ENCODE measurements around the gene MTA1. TPM values are rescaled to one million over a fixed set of nuclear protein-coding genes. Genes with fewer than 3 reads are reported as not detected.

MTA1 gene
- total and polyA plus RNA-seq, 12 donors, result 11.8 to 270 (median 59.5) TPM

DNA sequence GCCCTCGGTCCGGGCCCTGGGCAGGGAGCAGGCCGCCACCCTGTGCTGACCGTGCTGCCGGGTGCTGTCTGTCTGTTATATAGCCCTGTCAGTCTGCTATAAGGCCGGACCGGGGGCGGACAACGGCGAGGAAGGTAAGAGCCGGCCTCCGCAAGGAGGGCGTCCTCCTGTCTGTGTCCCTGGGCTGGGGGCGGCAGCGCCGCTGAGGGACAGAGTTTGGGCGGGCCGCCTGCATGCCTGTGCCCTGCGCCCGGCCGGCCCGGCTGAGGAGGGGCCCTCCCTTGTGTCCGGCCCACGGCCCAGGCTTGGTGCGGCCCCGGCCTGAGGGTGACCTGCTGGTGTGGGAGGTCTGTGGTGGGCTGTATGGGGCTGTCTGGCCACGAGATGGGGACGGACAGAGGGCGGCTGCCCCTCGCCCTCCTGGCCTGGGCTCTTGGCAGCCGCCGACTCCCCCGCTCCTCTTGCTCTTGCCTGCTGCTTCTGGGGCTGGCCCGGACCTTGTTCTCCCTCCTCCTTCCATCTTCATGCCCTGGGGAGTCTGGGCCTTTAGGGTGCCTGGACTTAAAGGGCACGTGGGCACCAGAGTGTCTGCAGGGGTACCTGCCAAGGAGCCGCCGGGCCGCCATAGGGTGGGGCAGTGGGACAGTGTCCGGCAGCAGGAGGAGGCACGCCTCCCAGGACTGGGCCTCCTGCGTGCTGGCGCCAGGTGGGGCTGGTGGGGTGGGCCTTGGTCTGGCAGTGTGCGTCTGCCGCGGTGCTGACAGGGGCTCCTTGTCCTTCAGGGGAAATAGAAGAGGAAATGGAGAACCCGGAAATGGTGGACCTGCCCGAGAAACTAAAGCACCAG is 29.9 kb downstream of the MTA1 start:
- no peak overlapping the region for H3K4me3 ChIP-seq
- peaks cover 0 to 7% of the 10 kb centered on the region in 2 donors for H3K4me1 ChIP-seq (replicated peaks in 1 of 2)
- peaks cover 0 to 25% of the 10 kb centered on the region in 2 donors for H3K36me3 ChIP-seq (replicated peaks in 1 of 2)
- intact Hi-C loops (cut with DNase I), result loop anchor here in 1 of 2 donors (5.0 kb wide), 1 partner anchor 38 kb away; the partner anchor contains the start of gene CRIP1
- WGBS, 4 donors, result 84 to 93% (median 90%) methylated on average over 14 to 47 of the region's 47 CpGs
- H3K9me3 ChIP-seq (replicated peaks in 1 of 3), result no peaks in the 10 kb centered on the region
- no peak for TF ChIP-seq POLR2A (IDR thresholded peaks at IDR 0.05)
- TF ChIP-seq, protein P1, sequence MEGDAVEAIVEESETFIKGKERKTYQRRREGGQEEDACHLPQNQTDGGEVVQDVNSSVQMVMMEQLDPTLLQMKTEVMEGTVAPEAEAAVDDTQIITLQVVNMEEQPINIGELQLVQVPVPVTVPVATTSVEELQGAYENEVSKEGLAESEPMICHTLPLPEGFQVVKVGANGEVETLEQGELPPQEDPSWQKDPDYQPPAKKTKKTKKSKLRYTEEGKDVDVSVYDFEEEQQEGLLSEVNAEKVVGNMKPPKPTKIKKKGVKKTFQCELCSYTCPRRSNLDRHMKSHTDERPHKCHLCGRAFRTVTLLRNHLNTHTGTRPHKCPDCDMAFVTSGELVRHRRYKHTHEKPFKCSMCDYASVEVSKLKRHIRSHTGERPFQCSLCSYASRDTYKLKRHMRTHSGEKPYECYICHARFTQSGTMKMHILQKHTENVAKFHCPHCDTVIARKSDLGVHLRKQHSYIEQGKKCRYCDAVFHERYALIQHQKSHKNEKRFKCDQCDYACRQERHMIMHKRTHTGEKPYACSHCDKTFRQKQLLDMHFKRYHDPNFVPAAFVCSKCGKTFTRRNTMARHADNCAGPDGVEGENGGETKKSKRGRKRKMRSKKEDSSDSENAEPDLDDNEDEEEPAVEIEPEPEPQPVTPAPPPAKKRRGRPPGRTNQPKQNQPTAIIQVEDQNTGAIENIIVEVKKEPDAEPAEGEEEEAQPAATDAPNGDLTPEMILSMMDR (IDR thresholded peaks at IDR 0.05), result no peak
- no peak for DNase-seq
- no peak overlapping the region for H3K27ac ChIP-seq
- H3K27me3 ChIP-seq, result no peaks in the 10 kb centered on the region

GRCh38 chr14:105450123-105450505 is 30.5 kb downstream of the MTA1 start:
- intact Hi-C loops (cut with DNase I), result no loop called here
- H3K4me1 ChIP-seq (replicated peaks in 1 of 2), result peaks cover 0 to 7% of the 10 kb centered on the region in 2 donors
- peaks cover 0 to 31% of the 10 kb centered on the region in 2 donors for H3K36me3 ChIP-seq (replicated peaks in 1 of 2)
- H3K27me3 ChIP-seq, result no peaks in the 10 kb centered on the region
- DNase-seq, result no peak
- 89 to 96% (median 89%) methylated on average over 17 to 22 of the region's 22 CpGs for WGBS, 4 donors
- no peak overlapping the region for H3K4me3 ChIP-seq
- no peak overlapping the region for H3K27ac ChIP-seq
- H3K9me3 ChIP-seq (replicated peaks in 1 of 3), result no peaks in the 10 kb centered on the region
- TF ChIP-seq, protein P1 (IDR thresholded peaks at IDR 0.05), result no peak
- no peak for TF ChIP-seq POLR2A (IDR thresholded peaks at IDR 0.05)

GRCh38 chr14:105450864-105451720 is 31.5 kb downstream of the MTA1 start:
- no peaks in the 10 kb centered on the region for H3K9me3 ChIP-seq (replicated peaks in 1 of 3)
- H3K4me3 ChIP-seq, result no peak overlapping the region
- no peaks in the 10 kb centered on the region for H3K27me3 ChIP-seq
- no peak for DNase-seq
- no peak overlapping the region for H3K27ac ChIP-seq
- no peak for TF ChIP-seq POLR2A (IDR thresholded peaks at IDR 0.05)
- TF ChIP-seq, protein P1 (IDR thresholded peaks at IDR 0.05), result no peak
- peaks cover 0 to 7% of the 10 kb centered on the region in 2 donors for H3K4me1 ChIP-seq (replicated peaks in 1 of 2)
- 88 to 91% (median 89%) methylated on average over 12 to 29 of the region's 29 CpGs for WGBS, 4 donors
- peaks cover 0 to 40% of the 10 kb centered on the region in 2 donors for H3K36me3 ChIP-seq (replicated peaks in 1 of 2)
- intact Hi-C loops (cut with DNase I), result no loop called here

DNA sequence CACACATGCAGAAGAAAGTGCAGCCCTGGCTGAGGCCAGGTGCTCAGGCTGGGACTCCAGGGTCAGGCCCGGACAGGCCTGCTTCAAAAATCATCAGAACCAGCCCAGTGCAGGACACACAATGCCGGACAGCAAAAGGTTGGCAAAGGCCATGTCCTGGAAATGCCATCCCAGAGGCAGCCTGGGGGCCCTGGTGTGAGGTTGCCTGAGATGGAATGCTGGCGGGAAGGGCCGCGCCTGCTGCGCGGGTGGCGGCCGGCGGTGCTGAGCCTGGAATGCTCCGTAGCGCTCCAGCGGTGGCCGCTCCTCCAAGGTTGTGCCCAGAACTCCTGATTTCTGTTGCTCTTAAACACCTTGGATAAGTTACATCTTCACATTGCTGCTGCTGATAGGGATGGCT is 33.3 kb downstream of the MTA1 start:
- peaks cover 0 to 55% of the 10 kb centered on the region in 2 donors for H3K36me3 ChIP-seq (replicated peaks in 1 of 2)
- 87 to 100% (median 89%) methylated on average over 3 to 14 of the region's 14 CpGs for WGBS, 4 donors

More for the DNA sequence above, 33.3 kb downstream of the MTA1 start:
- H3K27me3 ChIP-seq, result no peaks in the 10 kb centered on the region
- no peak overlapping the region for H3K4me3 ChIP-seq
- no peak for DNase-seq
- no peaks in the 10 kb centered on the region for H3K9me3 ChIP-seq (replicated peaks in 1 of 3)
- TF ChIP-seq POLR2A (IDR thresholded peaks at IDR 0.05), result no peak
- TF ChIP-seq, protein P1 (IDR thresholded peaks at IDR 0.05), result no peak
- peaks cover 0 to 7% of the 10 kb centered on the region in 2 donors for H3K4me1 ChIP-seq (replicated peaks in 1 of 2)
- H3K27ac ChIP-seq, result no peak overlapping the region
- intact Hi-C loops (cut with DNase I), result no loop called here

All from adrenal gland (tissue), 12 donors.